Astrocyte (in vitro differentiated cells and primary cell): ENCODE results near the gene LAMB4. TPM values are rescaled to one million over a fixed set of nuclear protein-coding genes. Genes with fewer than 3 reads are reported as not detected.

Experiments
- DNase-seq: peaks from one replicate; pipeline ENCODE4 v3.0.0-alpha.2; 2010; ENCODE audit warnings: low read depth
- FAIRE-seq: peaks from 2 replicates; lab custom pipeline; 2011; peaks lifted over from hg19 to GRCh38; lab: Jason Lieb, UNC
- H2AFZ ChIP-seq: 2 replicates; pipeline ENCODE4 v1.6.0; 2012; ENCODE audit warnings: low read depth, low read length, inconsistent platforms
- H3K27ac ChIP-seq: 2 replicates; pipeline ENCODE4 v1.5.1; 2011; ENCODE audit warnings: low read depth, low read length, inconsistent platforms
- H3K27me3 ChIP-seq: 2 replicates; pipeline ENCODE4 v1.6.0; 2011; ENCODE audit warnings: low read length, inconsistent platforms; ENCODE audit not compliant: insufficient read depth
- H3K36me3 ChIP-seq: 2 replicates; pipeline ENCODE4 v1.5.1; 2011; ENCODE audit warnings: low read length, inconsistent platforms; ENCODE audit not compliant: insufficient read depth
- H3K4me1 ChIP-seq: 2 replicates; pipeline ENCODE4 v1.5.1; 2011; ENCODE audit warnings: low read length, inconsistent platforms; ENCODE audit not compliant: insufficient read depth
- H3K4me2 ChIP-seq: 2 replicates; pipeline ENCODE4 v1.6.0; 2012; ENCODE audit warnings: low read length, inconsistent platforms
- H3K4me3 ChIP-seq: 2 replicates; pipeline ENCODE4 v1.5.1; 2011; ENCODE audit warnings: low read depth, mild to moderate bottlenecking, low read length, inconsistent platforms; ENCODE audit not compliant: insufficient read depth
- H3K79me2 ChIP-seq: 2 replicates; pipeline ENCODE4 v1.6.0; 2012; ENCODE audit warnings: mild to moderate bottlenecking, low read length, inconsistent platforms; ENCODE audit not compliant: insufficient read depth
- H3K9ac ChIP-seq: 2 replicates; pipeline ENCODE4 v1.6.0; 2012; ENCODE audit warnings: mild to moderate bottlenecking, low read length, inconsistent platforms
- H3K9me3 ChIP-seq: 2 replicates; pipeline ENCODE4 v1.5.1; 2012; ENCODE audit warnings: low read depth, mild to moderate bottlenecking, low read length, inconsistent platforms; ENCODE audit not compliant: insufficient read depth
- H4K20me1 ChIP-seq: 2 replicates; pipeline ENCODE4 v1.6.0; 2012; ENCODE audit warnings: low read length, inconsistent platforms; ENCODE audit not compliant: insufficient read depth
- H3K27ac Mint-ChIP-seq: one replicate; pipeline ENCODE4 v1.8.0; 2021; ENCODE audit warnings: mild to moderate bottlenecking, mixed read lengths; ENCODE audit not compliant: unreplicated experiment
- H3K27me3 Mint-ChIP-seq: one replicate; pipeline ENCODE4 v1.8.0; 2021; ENCODE audit warnings: low read depth, mixed read lengths; ENCODE audit not compliant: unreplicated experiment
- H3K36me3 Mint-ChIP-seq: one replicate; pipeline ENCODE4 v1.8.0; 2021; ENCODE audit warnings: low read depth, mixed read lengths; ENCODE audit not compliant: unreplicated experiment
- H3K4me1 Mint-ChIP-seq: one replicate; pipeline ENCODE4 v1.8.0; 2021; ENCODE audit warnings: low read depth, mixed read lengths; ENCODE audit not compliant: unreplicated experiment
- H3K4me3 Mint-ChIP-seq: one replicate; pipeline ENCODE4 v1.8.0; 2021; ENCODE audit warnings: mild to moderate bottlenecking, moderate library complexity, mixed read lengths; ENCODE audit not compliant: unreplicated experiment
- H3K9me3 Mint-ChIP-seq: one replicate; pipeline ENCODE4 v1.8.0; 2021; ENCODE audit warnings: mild to moderate bottlenecking, mixed read lengths; ENCODE audit not compliant: unreplicated experiment
- EZH2 ChIP-seq: IDR thresholded peaks from 2 replicates; pipeline ENCODE4 v1.6.1; 2012; ENCODE audit warnings: mild to moderate bottlenecking, low read length, inconsistent platforms; ENCODE audit not compliant: insufficient read depth
- total RNA-seq: library from RNA; stranded (reverse); gene quantifications from 2 replicates; pipeline ENCODE4 v1.2.1, GENCODE V29; 2021
- TF ChIP-seq, protein P1 (sequence below): IDR thresholded peaks from 2 replicates; pipeline ENCODE4 v1.5.1; 2011; ENCODE audit warnings: low read depth, mild to moderate bottlenecking, inconsistent platforms, low read length, moderate library complexity; ENCODE audit not compliant: insufficient read depth

LAMB4 gene
- total RNA-seq, 1 donor from 2014 or later = 0.16 TPM

- Histone ChIP-seq H3K4me2 (no peak overlapping the region), H3K4me1 (no peaks in the 10 kb centered on the region), H2AFZ (no peak overlapping the region), H3K79me2 (no peaks in the 10 kb centered on the region), H4K20me1 (no peaks in the 10 kb centered on the region), H3K9me3 (no peaks in the 10 kb centered on the region), H3K36me3 (no peaks in the 10 kb centered on the region), H3K9ac (no peak overlapping the region), H3K27me3 (no peaks in the 10 kb centered on the region), H3K4me3 (no peak overlapping the region), H3K27ac (no peak overlapping the region)
- FAIRE-seq = no peak
- TF ChIP-seq, protein P1, sequence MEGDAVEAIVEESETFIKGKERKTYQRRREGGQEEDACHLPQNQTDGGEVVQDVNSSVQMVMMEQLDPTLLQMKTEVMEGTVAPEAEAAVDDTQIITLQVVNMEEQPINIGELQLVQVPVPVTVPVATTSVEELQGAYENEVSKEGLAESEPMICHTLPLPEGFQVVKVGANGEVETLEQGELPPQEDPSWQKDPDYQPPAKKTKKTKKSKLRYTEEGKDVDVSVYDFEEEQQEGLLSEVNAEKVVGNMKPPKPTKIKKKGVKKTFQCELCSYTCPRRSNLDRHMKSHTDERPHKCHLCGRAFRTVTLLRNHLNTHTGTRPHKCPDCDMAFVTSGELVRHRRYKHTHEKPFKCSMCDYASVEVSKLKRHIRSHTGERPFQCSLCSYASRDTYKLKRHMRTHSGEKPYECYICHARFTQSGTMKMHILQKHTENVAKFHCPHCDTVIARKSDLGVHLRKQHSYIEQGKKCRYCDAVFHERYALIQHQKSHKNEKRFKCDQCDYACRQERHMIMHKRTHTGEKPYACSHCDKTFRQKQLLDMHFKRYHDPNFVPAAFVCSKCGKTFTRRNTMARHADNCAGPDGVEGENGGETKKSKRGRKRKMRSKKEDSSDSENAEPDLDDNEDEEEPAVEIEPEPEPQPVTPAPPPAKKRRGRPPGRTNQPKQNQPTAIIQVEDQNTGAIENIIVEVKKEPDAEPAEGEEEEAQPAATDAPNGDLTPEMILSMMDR = no peak
- no peak for TF ChIP-seq EZH2
- Mint-ChIP-seq H3K27ac (no peak overlapping the region), H3K36me3 (no peaks in the 10 kb centered on the region), H3K27me3 (peaks cover 6% of the 10 kb centered on the region), H3K4me3 (no peak overlapping the region), H3K9me3 (no peaks in the 10 kb centered on the region), H3K4me1 (peaks cover 18% of the 10 kb centered on the region)
- no peak for DNase-seq
Measured at GRCh38 chr7:108055611-108056021, 74.5 kb downstream of the LAMB4 start.

- TF ChIP-seq, protein P1 = no peak
- TF ChIP-seq EZH2 = no peak
- Mint-ChIP-seq H3K27ac (no peak overlapping the region), H3K4me1 (peaks cover 18% of the 10 kb centered on the region), H3K27me3 (peaks cover 6% of the 10 kb centered on the region), H3K4me3 (no peak overlapping the region), H3K9me3 (no peaks in the 10 kb centered on the region), H3K36me3 (no peaks in the 10 kb centered on the region)
- Histone ChIP-seq H2AFZ (no peak overlapping the region), H3K9me3 (no peaks in the 10 kb centered on the region), H3K27me3 (no peaks in the 10 kb centered on the region), H3K27ac (no peak overlapping the region), H3K36me3 (no peaks in the 10 kb centered on the region), H3K9ac (no peak overlapping the region), H3K4me3 (no peak overlapping the region), H3K4me1 (no peaks in the 10 kb centered on the region), H4K20me1 (no peaks in the 10 kb centered on the region), H3K4me2 (no peak overlapping the region), H3K79me2 (no peaks in the 10 kb centered on the region)
- FAIRE-seq = no peak
- DNase-seq = no peak
Measured at GRCh38 chr7:108054537-108054936, 75.6 kb downstream of the LAMB4 start.

- DNase-seq = no peak
- Mint-ChIP-seq H3K27ac (no peak overlapping the region), H3K4me1 (peaks cover 18% of the 10 kb centered on the region), H3K27me3 (peaks cover 6% of the 10 kb centered on the region), H3K36me3 (no peaks in the 10 kb centered on the region), H3K9me3 (no peaks in the 10 kb centered on the region), H3K4me3 (no peak overlapping the region)
- TF ChIP-seq, protein P1 = no peak
- TF ChIP-seq EZH2 = no peak
- Histone ChIP-seq H3K27me3 (no peaks in the 10 kb centered on the region), H4K20me1 (no peaks in the 10 kb centered on the region), H2AFZ (no peak overlapping the region), H3K4me2 (no peak overlapping the region), H3K4me3 (no peak overlapping the region), H3K4me1 (no peaks in the 10 kb centered on the region), H3K79me2 (no peaks in the 10 kb centered on the region), H3K9ac (no peak overlapping the region), H3K27ac (no peak overlapping the region), H3K36me3 (no peaks in the 10 kb centered on the region), H3K9me3 (no peaks in the 10 kb centered on the region)
- no peak for FAIRE-seq
Measured at GRCh38 chr7:108053250-108053649, 76.9 kb downstream of the LAMB4 start.
